GM04503 (cell line): ENCODE measurements around the gene RHOBTB1.
A peak's percentile ranks its signal among the peaks of the same experiment; 100 is the strongest.

ENCODE experiments used
- DNase-seq: peaks from one replicate; pipeline ENCODE4 v3.0.0-alpha.2; 2012; ENCODE audit warnings: low read depth

Gene RHOBTB1

DNA sequence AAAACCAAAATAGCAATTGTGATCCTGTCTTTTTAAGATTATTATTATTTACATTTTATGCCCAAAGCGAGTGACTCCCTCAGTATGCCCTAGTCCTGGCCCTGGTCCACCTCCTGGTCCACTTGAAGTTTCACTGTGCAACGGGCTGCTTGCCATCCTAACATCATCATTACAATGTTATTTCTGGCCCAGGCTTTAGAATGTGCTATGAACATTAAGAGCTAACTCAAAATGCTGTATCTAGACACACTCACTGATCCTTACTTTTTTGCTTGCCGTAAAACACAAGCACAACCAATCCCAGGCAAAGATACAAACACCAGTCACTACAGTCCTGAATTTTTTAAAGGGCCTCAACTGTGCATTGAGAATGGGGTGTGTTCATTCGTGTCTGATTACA, 38.4 kb downstream of the RHOBTB1 start:
- peak; percentile 39 for DNase-seq

GRCh38 chr10:60903096-60903495, 40.9 kb downstream of the RHOBTB1 start:
- no peak for DNase-seq

GRCh38 chr10:60901561-60902235, 42.3 kb downstream of the RHOBTB1 start:
- DNase-seq = no peak

DNA sequence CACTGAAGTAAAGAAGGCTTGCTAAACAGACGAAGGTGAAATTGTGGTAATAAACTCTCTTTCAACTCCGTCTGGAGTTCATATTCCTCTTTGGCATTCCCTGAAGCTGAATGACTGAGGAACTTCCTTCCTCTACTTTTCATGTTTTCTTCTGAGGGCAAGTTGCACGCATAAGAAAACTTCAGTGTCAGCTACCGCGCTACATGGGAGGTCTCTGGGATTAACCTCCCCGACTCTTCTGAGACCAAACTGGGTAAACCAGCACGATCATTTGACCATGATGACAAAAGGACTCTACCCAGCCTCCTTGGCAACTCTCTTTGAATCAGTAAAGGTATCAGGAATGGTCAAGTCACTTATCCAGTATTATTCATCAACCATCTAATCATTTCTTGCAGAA, 44.7 kb downstream of the RHOBTB1 start:
- DNase-seq = no peak

DNA sequence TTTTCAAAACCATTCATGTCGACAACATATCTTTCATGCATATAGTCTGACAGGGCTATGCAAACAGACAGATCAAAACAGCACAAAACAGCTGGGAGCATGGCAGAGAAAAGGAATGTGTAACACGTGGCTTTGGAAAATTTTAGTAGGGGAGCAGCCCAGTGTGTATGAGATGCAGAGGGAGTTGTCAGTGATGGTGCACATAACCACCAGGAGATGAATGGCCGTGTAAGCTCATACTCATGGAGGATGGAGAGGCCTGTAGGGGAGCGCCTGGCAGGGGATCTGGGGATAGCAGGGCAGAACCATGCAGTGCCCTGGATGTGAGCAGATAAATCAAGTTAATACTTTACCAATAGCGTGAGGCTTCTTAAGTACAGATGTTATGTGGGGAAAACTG, 45.7 kb downstream of the RHOBTB1 start:
- DNase-seq = no peak

GRCh38 chr10:60896810-60897209, 47.2 kb downstream of the RHOBTB1 start:
- no peak for DNase-seq

DNA sequence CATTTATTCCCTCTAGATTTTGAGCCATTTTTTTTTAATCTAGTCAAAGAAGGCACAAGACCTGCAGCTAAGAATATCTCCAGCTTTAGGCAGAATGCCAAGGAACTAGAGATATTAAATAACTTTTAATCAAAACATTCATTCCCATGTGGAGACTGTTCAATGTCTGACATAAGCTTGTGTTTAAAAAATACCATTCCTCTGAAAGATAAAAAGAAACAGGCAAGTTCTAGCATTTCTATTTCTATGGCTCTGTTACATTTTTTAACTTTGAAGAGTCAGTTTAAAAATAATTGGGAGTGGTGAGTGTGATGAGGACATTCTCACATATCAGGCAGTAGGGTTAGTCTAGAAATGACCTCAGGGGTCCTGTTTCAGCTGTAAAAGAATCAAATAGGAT, 48.0 kb downstream of the RHOBTB1 start:
- no peak for DNase-seq

DNA sequence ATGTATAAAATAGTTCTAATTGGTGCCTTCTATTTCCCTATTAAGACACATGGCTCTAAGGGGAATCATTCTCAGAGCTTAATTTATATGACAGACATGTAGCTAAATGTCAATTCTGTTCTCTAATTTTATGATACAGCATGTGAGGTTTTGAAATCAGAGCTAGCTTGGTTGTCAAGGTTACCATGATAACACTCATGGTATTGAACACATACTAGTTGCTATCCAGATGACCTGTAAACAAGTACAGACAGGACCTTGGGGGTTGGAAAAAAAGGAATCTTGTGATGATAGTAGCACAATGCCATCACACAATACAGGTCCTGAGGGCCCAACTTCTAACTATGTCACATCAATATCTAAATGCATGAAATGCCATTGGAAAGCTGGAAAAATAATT, 49.2 kb downstream of the RHOBTB1 start:
- DNase-seq = no peak

- no peak for DNase-seq
Observed at GRCh38 chr10:60893231-60893630, 50.8 kb downstream of the RHOBTB1 start.

- DNase-seq = no peak
Observed at GRCh38 chr10:60892571-60892970, 51.4 kb downstream of the RHOBTB1 start.

DNA sequence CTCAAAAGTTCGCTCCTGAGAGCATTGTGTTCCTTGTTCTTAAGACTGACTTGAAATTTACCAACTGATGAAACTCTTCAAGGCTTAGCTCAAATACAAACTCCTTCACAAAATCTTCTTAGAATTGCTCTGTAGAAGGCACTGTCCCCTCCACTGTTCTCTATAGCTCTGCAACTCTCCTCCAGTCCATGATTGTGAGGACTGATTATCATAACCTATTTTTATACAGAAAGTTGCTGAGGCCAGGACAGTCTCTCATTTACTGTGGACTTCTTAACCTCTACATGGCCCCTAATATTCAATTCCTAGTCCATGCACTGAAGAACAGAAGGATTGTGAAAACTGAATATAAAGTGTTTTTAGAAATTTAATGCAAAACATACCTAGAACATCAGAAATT, 53.2 kb downstream of the RHOBTB1 start:
- DNase-seq = no peak

DNA sequence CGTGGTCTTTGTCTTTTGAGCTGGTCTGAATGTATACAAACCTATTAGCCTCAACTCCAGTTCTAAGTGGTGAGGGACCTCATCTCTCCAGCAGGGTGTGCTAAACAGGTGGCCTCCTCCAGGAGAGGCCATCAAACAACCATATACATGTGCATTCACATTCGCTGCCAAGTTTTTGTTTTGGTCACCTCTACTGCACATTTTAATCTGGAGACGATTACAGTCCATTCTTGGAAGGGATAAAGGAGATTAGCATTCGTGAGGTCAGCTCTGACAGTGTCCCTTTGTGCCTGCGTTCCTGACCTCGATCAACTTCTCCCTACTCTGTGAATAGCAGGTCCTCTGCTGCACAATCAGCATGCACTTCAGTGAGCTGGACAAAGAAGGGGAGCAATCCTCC, 60.8 kb downstream of the RHOBTB1 start:
- no peak for DNase-seq

DNA sequence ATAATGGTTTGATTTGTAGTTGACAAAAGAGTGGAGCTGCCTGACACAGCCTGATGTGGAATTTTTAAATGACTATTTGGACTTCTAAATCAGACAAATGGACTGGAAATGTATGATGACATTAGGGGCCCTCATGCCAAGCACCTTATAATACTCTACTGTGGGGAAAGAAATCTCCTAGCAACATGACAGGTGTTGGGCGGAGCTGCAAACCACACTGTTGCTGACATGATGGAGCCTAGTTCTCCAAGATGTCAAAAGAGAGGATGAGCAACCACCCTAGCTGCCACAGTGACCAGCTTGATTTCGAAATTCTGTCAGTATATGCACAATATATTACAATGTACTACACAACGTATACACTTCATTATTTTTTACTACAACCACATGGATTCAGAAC, 65.8 kb downstream of the RHOBTB1 start:
- DNase-seq = no peak

DNA sequence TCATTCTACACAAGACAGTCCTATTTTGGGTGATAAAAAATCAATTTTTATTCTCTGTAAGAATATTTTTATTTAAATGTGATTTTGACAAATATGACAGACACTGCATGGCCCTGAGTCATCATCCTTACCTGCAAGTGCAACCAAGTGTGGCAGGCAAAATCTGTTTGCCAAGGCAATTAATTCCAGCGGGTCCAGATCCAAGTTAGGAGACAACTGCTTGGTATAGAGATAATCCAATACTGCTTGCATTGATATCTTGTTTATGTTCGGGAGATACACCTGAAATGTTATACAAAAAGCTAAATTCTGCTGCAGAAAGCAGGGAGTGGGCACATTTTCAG, 66.2 kb downstream of the RHOBTB1 start:
- no peak for DNase-seq

DNA sequence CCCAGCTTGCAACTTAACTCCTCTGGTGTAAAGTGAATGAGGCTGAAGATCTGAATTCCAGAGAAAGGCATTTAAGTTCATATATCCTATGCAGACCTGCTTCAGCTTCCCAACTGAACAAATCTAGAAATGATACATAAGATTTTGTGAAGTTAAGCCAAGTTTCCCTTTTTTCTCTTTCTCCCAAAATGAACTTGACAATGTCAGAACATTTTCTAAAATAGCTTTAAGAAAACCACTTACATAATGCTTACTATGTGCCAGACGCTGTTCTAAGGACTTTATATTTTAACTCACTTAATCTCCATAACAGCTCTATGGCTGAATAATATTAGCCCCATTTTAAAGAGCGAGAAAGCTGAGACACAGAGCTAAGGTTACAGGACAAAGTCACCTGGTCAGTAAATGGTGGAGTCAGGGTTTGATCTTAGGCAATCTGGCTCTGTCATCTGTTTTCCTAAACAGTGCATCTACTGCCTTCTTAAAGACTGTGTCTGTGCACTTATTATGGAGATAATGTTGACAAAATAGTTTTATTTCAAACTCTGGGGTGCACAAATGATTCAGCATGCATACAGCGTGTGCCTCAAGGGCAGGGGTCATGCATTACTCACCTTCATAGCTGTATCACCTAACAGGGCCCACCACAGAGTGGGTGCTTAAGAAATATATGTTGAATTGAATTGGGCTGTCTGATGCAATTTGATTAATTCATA, 66.8 kb downstream of the RHOBTB1 start:
- DNase-seq = no peak

DNA sequence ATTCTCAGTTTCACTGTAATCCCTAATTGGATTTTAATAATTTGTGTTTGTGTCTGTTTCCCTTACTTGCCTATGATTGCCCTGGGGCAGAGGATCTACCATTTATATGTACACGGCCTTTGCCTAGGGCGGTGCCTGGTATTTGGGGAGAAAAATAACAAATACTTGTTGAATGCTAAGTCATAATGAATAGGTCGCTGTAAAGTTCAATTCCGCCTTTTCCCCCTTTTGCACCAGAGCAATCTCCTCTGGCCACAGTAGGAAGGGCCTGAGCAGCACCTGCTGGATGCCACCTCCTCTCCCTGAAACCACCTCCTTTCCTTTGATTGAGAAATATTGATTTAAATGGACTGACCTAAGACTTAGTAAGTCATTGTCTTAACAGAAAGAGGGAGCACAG, 70.2 kb downstream of the RHOBTB1 start:
- no peak for DNase-seq

DNA sequence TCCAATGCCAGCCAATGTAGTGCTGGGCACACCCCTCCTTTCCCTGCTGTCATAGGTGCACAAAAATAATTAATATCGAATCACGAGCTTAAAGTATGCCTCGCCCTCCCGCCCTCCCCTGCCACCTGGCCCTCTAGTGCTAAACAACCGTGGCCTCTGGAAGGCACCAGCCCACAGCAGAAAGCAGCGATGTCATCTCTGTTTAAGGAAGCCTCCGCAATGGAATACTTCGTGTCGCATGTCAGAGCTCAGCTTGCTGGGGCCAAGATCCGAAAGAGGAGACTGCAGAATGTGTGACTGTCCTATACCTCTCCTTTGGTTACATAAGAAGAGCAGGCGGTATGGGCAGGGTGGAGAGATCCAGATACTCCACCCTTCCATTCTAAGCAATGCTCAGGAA, 71.5 kb downstream of the RHOBTB1 start:
- DNase-seq = no peak

DNA sequence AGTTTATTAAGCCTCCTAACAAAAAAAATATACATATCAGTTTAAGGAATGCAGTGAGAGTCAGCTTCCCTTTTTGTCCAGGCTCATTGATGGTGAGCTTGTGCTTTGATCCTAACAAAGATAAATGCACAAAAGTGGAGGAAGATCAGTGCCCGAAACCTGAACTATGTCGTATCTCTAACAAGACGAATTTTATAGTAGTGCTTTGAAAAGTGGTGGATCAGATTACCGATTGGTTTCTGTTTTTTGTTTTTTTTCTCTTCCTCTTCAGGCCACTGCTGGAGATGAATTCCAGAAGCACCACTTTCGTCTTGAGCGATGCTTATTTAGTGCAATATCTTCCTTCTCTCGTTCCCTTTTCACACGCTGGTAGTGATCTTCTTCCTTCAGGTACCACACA, 72.8 kb downstream of the RHOBTB1 start:
- no peak for DNase-seq

GRCh38 chr10:60870803-60871202, 73.2 kb downstream of the RHOBTB1 start:
- no peak for DNase-seq

DNA sequence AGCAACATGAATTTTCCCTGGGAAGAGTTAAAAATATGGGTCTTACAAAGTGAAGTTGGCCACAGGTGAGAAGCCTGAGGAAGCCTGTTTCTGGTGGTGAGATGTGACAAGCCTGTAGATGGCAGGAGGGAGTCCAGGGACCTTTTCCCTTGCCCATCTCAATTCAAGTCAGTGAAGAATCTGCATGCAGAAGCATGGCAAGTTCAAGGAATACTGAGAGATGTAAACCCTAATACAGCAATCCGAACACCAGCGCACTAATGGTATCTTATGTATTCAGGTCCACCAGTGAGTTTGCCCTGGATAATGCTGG, 73.6 kb downstream of the RHOBTB1 start:
- no peak for DNase-seq

DNA sequence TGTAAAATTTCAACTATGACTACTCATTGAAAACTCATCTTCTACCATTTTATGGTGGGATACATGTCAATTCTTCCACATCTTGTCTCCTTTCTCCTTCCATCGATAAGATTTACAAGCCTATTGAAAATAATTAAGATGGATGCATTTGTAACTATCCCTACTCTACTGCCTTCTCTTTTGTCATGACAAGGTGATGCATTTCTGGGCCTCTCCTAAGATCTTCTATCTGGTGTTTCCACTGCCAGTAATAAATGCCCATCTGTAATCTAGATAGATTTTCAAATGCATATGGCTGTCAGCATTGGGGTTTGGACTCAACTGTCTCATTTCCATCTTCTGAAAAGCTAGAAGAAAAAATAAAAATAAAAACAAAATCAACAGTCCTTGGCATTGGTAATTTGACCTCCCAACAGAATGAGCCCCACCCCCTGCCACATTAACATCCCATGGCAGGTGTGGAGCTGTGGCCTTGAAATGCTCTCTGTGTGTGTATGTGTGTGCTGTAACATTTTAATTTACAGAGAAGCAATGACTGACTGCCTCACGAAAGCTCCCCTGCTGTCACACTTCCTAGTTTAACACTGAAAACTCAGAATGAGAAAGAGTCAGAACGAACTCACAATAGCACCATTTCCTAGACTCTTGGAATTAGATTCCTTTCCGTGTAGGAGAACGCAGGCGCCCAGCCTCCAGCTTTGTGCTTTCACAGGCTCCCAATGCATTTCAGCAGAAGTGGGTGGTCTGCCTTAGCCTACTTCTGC, 74.2 kb downstream of the RHOBTB1 start:
- no peak for DNase-seq

GRCh38 chr10:60868946-60869345, 75.0 kb downstream of the RHOBTB1 start:
- no peak for DNase-seq

GRCh38 chr10:60865198-60865783, 78.7 kb downstream of the RHOBTB1 start:
- DNase-seq = no peak
